GM18873 (cell line): Measurements from ENCODE around the gene ANKRD33.

ENCODE experiments used
- ATAC-seq: cut with Tn5 transposase; IDR thresholded peaks from one replicate; pipeline ENCODE4 v1.9.1; 2021; ENCODE audit warnings: mild to moderate bottlenecking, moderate library complexity, moderate number of reproducible peaks; ENCODE audit not compliant: unreplicated experiment, low FRiP score

ANKRD33 gene

GRCh38 chr12:51855586-51856428, 32.1 kb upstream of the ANKRD33 start:
- no peak for ATAC-seq

DNA sequence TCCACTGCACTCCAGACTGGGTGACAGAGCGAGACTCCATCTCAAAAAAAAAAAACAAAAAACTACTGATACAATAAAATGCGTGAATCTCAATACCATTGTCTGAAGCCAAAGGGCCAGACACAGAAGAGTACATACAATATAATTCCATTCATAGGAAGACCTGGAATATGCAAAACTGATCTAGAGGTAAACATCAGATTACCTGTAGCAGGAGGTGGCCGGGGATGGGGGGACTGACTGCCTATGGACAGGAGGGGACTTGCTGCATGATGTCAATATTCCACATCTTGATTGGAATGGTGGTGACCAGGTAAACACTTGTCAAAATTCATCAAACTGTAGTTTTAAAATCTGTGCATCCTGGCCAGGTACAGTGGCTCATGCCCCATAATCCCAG, 26.9 kb upstream of the ANKRD33 start:
- no peak for ATAC-seq

DNA sequence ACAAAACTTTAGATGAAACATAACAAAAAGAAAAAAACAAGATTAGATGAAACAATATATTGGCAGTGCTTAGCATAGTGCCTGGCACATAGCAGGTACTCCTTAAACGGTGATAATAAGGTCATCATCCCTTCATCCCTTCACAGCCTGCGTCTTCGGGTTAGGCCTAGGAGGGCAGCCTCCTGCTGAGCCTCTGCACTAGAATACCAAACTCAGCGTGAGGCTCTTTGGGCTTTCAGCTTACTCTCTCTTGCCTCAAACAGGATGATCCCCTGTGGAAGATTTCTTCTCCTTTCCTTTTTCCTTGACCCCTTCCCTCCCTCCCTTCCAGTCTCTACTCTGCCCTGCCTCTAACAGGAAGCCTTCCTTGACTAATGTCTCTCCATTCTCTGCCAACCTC, 25.0 kb upstream of the ANKRD33 start:
- ATAC-seq = no peak

- ATAC-seq = no peak
These were observed 24.5 kb upstream of the ANKRD33 start for GRCh38 chr12:51863363-51863932.

DNA sequence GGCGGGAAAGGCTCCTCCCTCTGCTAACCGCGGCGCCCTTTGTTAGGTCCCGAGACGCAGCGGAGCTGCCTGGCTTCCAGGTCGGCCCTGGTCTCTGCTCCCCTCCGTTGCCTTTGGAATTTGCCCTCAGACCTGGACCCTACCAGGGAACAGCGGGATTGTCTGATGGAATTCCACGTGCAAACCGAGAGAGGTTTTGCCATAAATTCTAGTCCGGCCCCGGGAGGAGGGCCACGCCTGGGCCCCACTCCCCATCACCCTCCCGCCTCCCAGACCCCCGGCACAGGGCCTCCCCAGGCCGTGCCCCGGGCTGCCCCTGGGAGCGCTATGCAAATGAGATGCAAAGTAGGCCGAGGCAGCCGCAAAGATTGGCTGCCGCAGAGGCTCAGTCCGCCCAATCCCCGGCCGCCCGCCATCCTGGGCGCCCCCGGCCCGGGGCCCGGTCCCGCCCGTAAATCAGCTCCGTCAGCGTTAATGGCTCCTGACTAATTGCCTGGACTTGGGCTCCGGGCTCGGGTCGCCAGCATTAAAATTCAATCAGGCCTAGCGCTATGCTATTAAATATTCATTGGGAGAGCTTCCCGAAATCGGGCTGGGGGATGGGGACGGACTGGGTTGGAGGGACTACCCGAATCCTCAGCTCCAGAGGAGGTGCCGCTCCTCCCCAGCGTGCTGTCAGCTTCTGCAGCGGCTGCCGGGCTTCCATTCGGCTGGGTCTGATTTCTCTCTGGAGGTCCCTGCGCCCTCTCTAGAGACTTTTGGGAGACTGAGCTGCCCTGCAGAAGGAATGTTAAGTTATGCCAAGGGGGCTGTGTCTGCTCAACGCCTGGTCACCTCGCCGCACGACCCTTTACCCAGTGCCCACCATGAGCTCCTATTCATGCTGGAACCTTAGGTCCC, 23.7 kb upstream of the ANKRD33 start:
- no peak for ATAC-seq

DNA sequence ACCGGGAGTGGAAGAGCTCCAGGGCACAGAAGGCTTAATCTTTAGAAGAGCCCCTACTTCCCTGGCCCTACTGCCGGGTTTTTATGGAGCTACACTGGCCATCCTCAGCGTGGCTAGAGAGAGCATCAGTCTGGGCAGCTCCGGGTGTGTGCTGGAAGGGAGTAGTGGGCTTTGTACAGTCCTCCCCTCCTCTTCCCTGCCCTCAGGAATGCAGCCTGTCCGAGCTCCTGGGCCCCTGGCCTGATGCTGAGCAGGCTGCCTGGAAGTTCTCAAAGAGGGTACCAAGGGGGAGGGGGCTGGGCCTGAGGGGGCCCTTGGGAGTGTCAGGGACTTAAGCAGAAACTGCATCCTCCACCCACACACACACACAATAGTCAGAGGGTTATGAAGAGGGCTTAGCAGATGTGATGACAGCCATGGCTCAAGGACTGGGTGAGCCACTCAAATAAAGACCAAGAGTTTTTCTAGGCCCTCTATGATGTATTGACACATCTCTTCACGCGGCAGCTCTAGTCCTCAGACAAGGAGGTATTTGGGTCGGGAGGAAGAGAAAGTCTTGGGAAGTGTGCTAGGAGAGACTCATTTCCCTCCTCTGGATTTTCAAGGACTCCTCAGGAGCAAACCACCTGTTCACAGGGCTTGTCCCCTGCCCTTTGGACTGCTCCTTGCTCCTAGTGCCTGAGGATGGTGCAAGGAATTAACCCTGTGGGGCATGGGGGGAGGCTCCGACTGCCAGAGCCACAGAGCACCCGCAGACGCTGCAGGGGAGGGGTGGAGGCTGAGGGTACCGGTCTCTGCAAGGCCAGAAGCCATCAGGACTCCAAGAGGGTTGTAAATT, 22.9 kb upstream of the ANKRD33 start:
- ATAC-seq = no peak

DNA sequence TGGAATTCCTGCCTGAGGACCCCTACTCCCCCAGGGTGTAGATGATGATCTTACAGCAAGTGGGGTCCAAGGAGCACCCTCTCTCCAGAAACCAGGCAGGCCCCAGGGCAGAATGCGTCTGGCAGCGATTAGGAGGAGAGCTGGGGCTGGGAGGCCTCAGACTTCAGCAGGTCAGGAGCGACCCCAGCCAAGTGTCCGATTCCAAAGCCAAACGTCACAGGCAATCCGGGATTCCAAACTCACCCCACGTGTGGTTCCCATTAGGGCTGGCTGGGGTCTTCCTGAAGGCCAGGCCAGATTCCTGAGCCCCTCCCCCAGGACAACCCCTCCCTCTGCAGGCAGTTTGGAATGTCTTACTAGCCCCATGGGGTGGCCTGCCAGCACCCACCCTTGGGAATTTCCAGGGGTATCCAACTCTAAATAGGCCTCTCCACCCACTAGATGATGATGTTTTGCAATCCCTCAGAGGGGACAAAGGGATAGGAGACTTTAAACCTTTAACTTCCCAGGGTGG, 22.1 kb upstream of the ANKRD33 start:
- ATAC-seq = no peak

DNA sequence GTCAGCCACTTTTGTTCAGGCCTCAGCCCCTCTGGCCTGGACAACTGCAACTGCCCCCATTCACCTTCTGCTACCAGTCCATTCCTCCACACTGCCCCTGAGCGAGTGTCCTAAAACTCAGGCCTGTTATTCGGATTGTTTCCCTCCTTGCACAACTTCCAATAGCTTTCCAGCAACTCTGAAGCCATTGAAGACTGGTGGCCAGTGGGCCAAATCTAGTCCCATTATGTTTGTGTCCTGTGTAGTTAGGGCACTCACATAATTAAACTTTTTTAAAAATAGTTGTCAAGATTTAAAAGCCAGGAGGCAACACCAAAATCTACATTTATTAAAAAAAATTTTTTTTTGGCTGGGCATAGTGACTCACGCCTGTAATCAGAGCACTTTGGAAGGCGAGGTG, 21.6 kb upstream of the ANKRD33 start:
- ATAC-seq = no peak

GRCh38 chr12:51866762-51867161, 21.1 kb upstream of the ANKRD33 start:
- no peak for ATAC-seq

DNA sequence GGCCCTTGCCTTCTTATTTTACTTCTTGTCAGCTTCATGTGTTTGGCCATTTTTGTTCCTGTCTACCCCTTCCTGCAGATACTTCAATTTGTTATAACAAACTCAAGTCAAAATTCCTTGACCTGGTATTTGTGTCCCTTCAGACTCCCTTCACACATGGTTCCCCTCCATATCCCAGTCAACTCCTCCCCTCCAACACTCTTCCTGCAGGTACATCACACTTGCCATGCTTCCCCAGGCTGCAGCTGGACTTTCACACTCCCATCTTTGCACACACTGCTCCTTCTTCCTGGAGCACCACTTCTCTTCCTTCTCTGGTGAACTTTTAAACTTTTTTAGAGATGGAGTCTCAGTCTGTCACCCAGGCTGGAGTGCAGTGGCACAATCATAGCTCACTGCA, 20.5 kb upstream of the ANKRD33 start:
- no peak for ATAC-seq

DNA sequence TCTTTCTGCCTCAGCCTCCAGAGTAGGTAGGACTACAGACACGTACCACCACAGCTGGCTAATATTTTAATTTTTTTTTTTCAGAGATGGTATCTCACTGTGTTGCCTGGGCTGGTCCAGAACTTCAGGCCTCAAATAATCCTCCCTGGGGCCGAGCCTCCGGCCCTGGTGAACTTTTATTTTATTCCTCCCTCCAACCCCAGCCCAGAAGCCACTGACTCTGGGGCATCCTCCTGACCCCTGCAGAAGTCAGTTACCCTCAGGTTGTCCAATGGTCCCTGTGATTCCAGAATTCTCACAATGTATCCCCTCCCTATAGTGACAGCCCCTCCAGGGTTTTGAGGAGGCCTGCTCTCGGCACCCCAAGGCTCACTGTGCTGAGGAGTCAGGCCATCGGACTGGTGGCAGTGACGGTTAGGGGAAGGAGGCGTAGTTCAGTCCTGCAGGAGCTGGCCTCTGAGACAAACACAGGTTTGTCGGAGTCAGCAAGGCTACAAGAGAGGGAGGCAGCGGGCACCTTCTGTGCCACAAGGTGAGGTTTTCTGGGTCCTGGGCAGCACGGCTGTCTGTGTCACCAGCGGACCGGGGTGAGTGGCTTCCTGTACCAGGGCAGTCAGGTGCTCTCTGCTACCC, 20.0 kb upstream of the ANKRD33 start:
- ATAC-seq = no peak

DNA sequence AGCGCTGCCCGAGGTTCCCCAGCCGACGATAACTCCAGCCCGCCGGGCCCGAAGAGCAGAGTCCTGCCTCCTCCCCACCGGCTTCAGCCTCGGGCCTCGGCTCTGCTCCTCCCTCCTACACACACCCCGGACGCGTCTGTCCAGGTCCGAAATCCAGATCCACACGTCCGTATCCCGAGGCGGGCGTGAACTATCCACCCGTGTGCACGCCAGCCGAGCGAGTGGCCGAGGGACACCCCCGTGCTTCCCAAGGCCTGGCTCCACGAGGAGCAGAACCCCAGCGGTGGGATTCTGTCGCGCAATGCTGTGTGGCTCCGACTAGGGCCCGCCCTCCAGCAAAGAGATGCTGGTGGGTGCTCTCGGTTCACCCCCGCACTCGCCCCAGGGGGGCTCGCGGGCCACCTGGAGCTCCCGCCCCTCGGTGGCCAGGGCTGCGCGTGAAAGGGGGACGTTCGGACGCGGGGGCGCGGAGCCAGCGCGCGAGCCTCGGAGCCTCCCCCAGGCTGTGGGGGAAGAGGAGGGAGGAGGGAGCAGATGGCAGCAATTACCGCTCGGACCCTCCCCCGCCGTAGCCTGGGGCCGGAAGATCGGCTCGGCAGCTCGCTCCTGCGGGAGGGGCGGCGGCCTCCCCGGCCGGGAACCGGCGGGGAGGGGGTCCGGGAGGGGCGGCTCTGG, 18.9 kb upstream of the ANKRD33 start:
- ATAC-seq = no peak

DNA sequence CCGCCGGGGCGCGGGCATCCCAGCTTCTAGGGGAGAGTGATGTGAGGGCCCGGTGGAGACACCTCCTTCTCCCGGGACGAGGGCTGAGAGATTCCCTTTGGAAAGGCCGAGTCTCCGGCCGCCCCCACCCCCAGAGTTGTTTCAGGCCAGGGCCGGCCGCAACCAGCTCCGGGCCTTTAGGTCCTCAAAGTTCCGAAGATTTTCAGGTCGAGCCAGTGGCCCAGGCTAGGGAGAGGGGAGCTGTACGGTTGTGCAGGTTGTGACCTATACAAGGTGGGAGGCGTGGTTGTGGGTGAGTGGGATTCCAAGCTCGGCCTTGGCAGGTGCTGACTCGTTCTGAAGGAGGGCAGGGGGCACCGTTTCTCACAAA, 18.4 kb upstream of the ANKRD33 start:
- ATAC-seq = no peak

GRCh38 chr12:51869931-51870330, 18.0 kb upstream of the ANKRD33 start:
- ATAC-seq = no peak

DNA sequence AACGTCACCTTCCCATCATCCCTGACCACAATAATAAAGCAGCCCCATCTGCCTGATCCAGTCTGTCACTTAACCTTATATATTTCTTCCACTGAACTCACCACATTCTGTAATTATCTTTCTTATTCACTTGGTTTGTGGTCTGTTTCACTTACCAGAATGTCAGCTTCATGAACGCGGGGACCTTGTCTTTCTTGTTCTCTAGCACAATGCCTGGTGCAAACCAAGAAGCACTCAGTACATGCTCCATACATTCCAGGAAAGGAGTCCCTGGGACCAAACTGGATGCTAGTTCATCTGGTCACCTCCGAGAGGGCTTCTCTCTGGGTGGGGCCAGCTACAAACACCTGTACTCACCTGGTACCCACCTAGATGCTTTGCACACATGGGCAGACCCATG, 17.4 kb upstream of the ANKRD33 start:
- no peak for ATAC-seq

GRCh38 chr12:51871126-51871525, 16.8 kb upstream of the ANKRD33 start:
- ATAC-seq = no peak

- ATAC-seq = no peak
These were observed 15.8 kb upstream of the ANKRD33 start for GRCh38 chr12:51871918-51872688.

DNA sequence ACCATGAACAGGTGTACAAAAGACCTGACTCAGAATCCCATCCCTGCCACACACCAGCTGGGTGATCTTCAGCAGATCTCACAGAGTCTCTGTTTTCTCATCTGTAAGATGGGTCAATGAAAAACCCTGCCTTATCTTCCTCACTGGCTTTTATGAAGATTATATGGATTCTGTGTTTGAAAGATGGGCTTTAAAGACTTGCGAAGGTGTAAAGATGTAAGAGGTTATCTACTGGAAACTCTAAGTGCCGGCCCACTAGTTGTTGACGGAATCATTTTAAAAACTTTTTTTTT, 15.3 kb upstream of the ANKRD33 start:
- ATAC-seq = no peak
